ENCODE data around the gene SP5.
"Not testable (repeated sequence)": the region's sequence is repeated elsewhere in the genome, so short reads cannot be mapped to it uniquely, and the experiment has no call there.

The SP5 gene

GRCh38 chr2:170711196-170711773 lies 3.9 kb upstream of the SP5 start:
- DNase-seq (ENCODE audit: low read depth in 2 of 2), result no peak

- DNase-seq (ENCODE audit: low read depth in 2 of 2), result no peak
Measured at GRCh38 chr2:170711774-170712652, 3.1 kb upstream of the SP5 start.

GRCh38 chr2:170712653-170713542 lies 2.2 kb upstream of the SP5 start:
- DNase-seq (ENCODE audit: low read depth in 2 of 2), result no peak

GRCh38 chr2:170713543-170714380 lies 1.4 kb upstream of the SP5 start:
- DNase-seq (ENCODE audit: low read depth in 2 of 2), result no peak

GRCh38 chr2:170714381-170715061 lies 616 bp upstream of the SP5 start:
- DNase-seq (ENCODE audit: low read depth in 2 of 2), result no peak

- DNase-seq (ENCODE audit: low read depth in 2 of 2), result no peak
Measured at GRCh38 chr2:170715932-170716777, 1.0 kb downstream of the SP5 start.

GRCh38 chr2:170716851-170717598 lies 1.9 kb downstream of the SP5 start:
- DNase-seq (ENCODE audit: low read depth in 2 of 2), result no peak

GRCh38 chr2:170717599-170717963 lies 2.4 kb downstream of the SP5 start:
- DNase-seq (ENCODE audit: low read depth in 2 of 2), result no peak

GRCh38 chr2:170717991-170718589 lies 3.0 kb downstream of the SP5 start:
- DNase-seq (ENCODE audit: low read depth in 2 of 2), result no peak

GRCh38 chr2:170719810-170720209 lies 4.7 kb downstream of the SP5 start:
- DNase-seq (ENCODE audit: low read depth in 2 of 2), result no peak

- no peak for DNase-seq (ENCODE audit: low read depth in 2 of 2)
Measured at GRCh38 chr2:170721678-170722077, 6.5 kb downstream of the SP5 start.

GRCh38 chr2:170722301-170722700 lies 7.2 kb downstream of the SP5 start:
- DNase-seq (ENCODE audit: low read depth in 2 of 2), result no peak

- DNase-seq (ENCODE audit: low read depth in 2 of 2), result no peak
Measured at GRCh38 chr2:170723446-170723958, 8.4 kb downstream of the SP5 start.

GRCh38 chr2:170733798-170734600 lies 18.9 kb downstream of the SP5 start:
- DNase-seq (ENCODE audit: low read depth in 2 of 2), result no peak

- DNase-seq (ENCODE audit: low read depth in 2 of 2), result not testable (repeated sequence)
Measured at GRCh38 chr2:170734601-170735000, 19.5 kb downstream of the SP5 start.

- no peak for DNase-seq (ENCODE audit: low read depth in 2 of 2)
Measured at GRCh38 chr2:170736628-170737027, 21.5 kb downstream of the SP5 start.

GRCh38 chr2:170737406-170737805 lies 22.3 kb downstream of the SP5 start:
- DNase-seq (ENCODE audit: low read depth in 2 of 2), result no peak

- no peak for DNase-seq (ENCODE audit: low read depth in 2 of 2)
Measured at GRCh38 chr2:170737821-170738220, 22.7 kb downstream of the SP5 start.
